SJSA1 (cell line): ENCODE data around the gene MYO18A. TPM values are rescaled to one million over a fixed set of nuclear protein-coding genes. Genes with fewer than 3 reads are reported as not detected.
A peak's percentile ranks its signal among the peaks of the same experiment; 100 is the strongest.
"Not testable (repeated sequence)": the region's sequence is repeated elsewhere in the genome, so short reads cannot be mapped to it uniquely, and the experiment has no call there.

Experiments used
- DNase-seq, 2 experiments: peaks; one replicate each; pipeline ENCODE4 v3.0.0-alpha.2; 2015 to 2020; ENCODE audit warnings: low spot score in 2 of 2, low read depth in 1 of 2
- H3K27ac ChIP-seq: fragments of 250-450 bp; sonication (Bioruptor Pico); 2 replicates; pipeline ENCODE4 v1.5.1; 2020; ENCODE audit warnings: mild to moderate bottlenecking, moderate library complexity
- H3K27me3 ChIP-seq: fragments of 250-450 bp; sonication (Bioruptor Pico); replicated peaks from 2 replicates; pipeline ENCODE4 v1.5.1; 2020; ENCODE audit warnings: mild to moderate bottlenecking, moderate library complexity
- H3K36me3 ChIP-seq: fragments of 250-450 bp; sonication (Bioruptor Pico); 2 replicates; pipeline ENCODE4 v1.5.1; 2020; ENCODE audit warnings: mild to moderate bottlenecking
- H3K4me1 ChIP-seq: fragments of 250-450 bp; sonication (Bioruptor Pico); replicated peaks from 2 replicates; pipeline ENCODE4 v1.6.1; 2021; ENCODE audit warnings: mild to moderate bottlenecking
- H3K4me3 ChIP-seq: fragments of 250-450 bp; sonication (Bioruptor Pico); 2 replicates; pipeline ENCODE4 v1.5.1; 2020; ENCODE audit warnings: mild to moderate bottlenecking
- H3K9me3 ChIP-seq: fragments of 250-450 bp; sonication (Bioruptor Pico); replicated peaks from 2 replicates; pipeline ENCODE4 v1.5.1; 2020; ENCODE audit warnings: mild to moderate bottlenecking
- total RNA-seq: library from RNA; depleted of rRNA; stranded (reverse); fragments of >200 nt; shearing (Covaris generic); gene quantifications from 2 replicates; pipeline ENCODE4 v1.2.3, GENCODE V29; 2014

The MYO18A gene
- total RNA-seq, 1 experiment from 2014 or later: 13.4 TPM

DNA sequence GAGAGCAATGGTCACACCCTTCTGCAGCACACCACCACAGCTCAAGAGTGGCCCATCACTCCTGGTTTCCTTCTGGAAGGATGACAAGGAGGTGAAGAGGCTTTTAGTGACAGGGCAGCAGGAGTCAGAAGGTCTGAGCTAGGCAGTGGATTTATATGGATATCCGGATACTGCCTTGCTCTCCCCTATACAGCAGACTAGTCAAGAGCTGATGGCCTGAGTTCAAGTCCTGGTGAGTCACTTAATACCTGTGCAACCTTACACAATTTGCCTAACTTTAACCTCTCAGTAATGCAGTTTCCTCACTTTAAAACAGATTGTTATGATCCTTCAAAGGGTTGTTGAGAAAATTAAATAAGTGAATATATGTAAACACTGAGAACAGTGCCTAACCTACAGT lies 22.9 kb downstream of the MYO18A start:
- H3K4me1 ChIP-seq: peaks cover 69% of the 10 kb centered on the region
- no peak overlapping the region for H3K4me3 ChIP-seq
- no peak for DNase-seq
- H3K36me3 ChIP-seq: no peaks in the 10 kb centered on the region
- no peaks in the 10 kb centered on the region for H3K27me3 ChIP-seq
- H3K27ac ChIP-seq: no peak overlapping the region
- H3K9me3 ChIP-seq: no peaks in the 10 kb centered on the region

DNA sequence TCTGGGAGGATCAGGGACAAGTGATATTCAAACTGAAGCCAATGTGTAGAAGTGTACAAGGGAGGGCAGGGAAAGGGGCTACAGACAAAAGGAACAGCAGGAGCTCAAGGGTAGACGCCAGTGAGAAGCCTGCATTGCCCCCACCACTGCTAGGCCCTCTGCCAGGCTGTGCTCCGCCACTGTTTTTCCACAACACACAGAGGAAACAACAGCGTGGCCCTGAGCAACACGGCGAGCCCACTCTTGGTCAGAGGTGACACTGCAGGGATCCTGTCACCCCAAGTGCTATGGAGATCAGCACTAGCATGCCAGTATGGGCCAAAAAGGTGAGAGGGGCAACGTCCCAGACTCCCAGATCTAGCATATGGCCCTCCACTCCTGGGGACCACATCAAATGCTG lies 23.4 kb downstream of the MYO18A start:
- Histone ChIP-seq H3K9me3 (no peaks in the 10 kb centered on the region), H3K36me3 (no peaks in the 10 kb centered on the region), H3K27me3 (no peaks in the 10 kb centered on the region), H3K4me3 (no peak overlapping the region), H3K27ac (peak overlapping the region; percentile 84; the same call in 1 of the 2 replicates), H3K4me1 (peaks cover 74% of the 10 kb centered on the region)
- no peak for DNase-seq

DNA sequence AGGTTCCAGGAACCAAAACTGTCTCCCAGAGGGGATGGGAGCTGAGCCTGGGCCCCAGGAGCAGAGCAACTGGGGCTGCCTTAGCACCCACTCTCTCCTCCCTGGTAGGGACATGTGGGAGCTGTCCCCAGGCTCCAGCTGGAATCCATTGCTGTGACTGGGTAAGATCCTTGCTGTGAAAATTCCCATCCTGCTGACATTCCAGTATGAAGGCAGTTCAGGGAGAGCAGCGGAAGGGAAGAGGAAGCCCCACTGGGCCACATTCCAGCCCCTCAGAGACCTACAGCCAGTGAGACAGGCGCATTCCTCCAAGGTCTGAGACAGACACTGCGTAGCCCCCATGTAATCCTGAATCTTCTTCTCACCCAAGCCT lies 24.2 kb downstream of the MYO18A start:
- Histone ChIP-seq H3K4me3 (no peak overlapping the region), H3K4me1 (peaks cover 83% of the 10 kb centered on the region), H3K36me3 (no peaks in the 10 kb centered on the region), H3K27ac (peak overlapping the region; percentile 84), H3K27me3 (no peaks in the 10 kb centered on the region), H3K9me3 (no peaks in the 10 kb centered on the region)
- DNase-seq: peak in 1 of 2 experiments; percentile 36

DNA sequence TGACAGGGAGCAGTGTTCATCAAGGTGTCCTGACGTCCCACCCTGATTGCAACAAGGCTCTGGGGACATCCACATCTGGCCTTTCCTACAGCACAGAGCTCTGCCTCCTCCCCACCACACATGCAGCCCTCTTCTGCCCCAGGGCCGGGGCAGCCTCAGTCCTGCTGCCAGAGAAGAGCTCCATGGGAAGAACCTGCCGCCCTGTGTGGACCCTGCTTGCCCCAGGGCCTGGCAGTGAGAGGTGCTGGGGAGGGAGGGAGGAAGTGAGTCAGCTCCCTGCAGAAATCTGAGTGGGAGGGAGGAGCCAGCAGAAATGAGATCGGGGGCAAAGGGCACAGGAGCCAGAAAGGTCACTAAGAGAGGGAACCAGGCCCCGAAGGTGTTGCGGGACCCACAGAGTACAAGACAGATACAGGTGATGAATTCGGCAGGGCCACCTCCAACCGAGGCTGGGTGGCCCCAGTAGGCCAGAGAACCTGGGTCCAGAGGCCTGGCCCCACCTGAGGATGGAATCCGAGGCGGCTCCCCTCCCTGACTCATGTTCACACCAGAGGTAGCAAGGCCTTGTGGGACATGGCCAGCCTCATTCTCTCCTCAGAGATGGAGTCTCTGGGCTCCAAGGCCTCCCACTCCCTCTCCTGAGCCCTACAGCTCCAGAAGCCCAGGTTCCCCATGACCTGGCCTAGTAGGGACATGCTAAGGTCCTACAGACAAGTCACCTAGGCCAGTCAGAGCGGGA lies 24.8 kb downstream of the MYO18A start:
- H3K27me3 ChIP-seq: no peaks in the 10 kb centered on the region
- no peak overlapping the region for H3K4me3 ChIP-seq
- H3K27ac ChIP-seq: peak overlapping the region; percentile 84
- H3K36me3 ChIP-seq: no peaks in the 10 kb centered on the region
- H3K4me1 ChIP-seq: peaks cover 84% of the 10 kb centered on the region
- H3K9me3 ChIP-seq: no peaks in the 10 kb centered on the region
- peak; percentile 78 to 81 for DNase-seq

DNA sequence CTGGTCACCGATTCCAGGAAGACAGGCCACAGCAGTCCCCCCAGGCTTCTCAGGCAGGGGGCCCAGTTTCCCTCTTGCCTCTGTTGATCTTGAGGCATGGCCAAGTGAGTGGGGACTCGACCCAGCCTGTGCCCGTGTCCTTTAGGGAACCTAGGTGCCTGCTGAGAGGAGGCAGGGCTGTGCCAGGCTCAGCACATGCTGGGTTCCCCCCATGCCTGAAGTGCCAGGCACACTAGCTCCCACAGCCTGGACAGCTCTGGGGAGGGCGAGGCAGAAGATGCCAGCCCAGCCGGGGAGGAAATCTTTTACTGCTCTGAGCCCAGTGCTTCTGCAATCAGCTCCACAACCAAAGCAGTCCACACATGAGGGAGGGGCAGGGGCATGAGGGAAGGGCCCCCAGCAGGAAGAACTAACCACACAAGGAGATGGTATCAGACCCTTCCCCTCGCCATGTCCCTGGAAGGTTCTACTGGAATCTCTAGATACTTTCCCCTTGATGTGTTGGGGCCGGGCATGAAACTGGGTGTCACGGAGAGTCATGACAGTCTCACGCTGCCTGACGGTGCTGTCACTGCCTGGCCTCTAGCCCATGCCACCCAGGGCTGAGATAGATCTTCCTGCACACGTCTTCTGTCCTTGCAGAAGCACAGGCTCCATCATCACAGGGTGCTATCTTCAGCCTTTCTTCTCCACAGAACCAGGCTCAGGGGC lies 25.5 kb downstream of the MYO18A start:
- peaks cover 83% of the 10 kb centered on the region for H3K4me1 ChIP-seq

DNA sequence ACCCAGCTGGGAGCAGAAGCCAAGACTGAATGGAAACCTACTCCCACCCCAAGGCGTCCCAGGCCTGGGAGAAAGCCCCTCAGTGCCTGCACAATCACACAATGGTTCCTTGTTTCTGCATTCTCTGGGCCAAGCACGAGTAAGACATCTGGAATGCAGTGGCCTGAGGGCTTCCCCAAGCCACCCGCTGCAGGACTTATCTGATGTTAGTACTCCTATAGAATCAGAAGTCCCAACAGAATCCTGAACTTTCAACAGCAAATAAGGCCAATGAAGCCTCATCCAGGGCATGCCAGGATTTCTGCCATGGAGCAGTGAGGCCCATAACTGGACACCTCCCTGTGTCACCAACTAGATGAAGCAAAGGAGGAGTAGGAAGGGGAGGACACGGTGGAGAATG lies 28.6 kb downstream of the MYO18A start:
- H3K27me3 ChIP-seq: no peaks in the 10 kb centered on the region
- peaks cover 67% of the 10 kb centered on the region for H3K4me1 ChIP-seq
- H3K9me3 ChIP-seq: peaks cover 3% of the 10 kb centered on the region; the same call in 1 of the 2 replicates
- H3K4me3 ChIP-seq: no peak overlapping the region
- peak; percentile 75 to 84 for DNase-seq
- H3K27ac ChIP-seq: peak overlapping the region; percentile 24; the same call in 1 of the 2 replicates
- H3K36me3 ChIP-seq: 0 out of 2 replicates have a peak, but pooled peaks cover 2% of the 10 kb centered on the region

More for the DNA sequence above, 25.5 kb downstream of the MYO18A start:
- Histone ChIP-seq H3K36me3 (no peaks in the 10 kb centered on the region), H3K4me3 (no peak overlapping the region), H3K9me3 (no peaks in the 10 kb centered on the region), H3K27me3 (no peaks in the 10 kb centered on the region), H3K27ac (peak overlapping the region; percentile 84)
- no peak for DNase-seq

DNA sequence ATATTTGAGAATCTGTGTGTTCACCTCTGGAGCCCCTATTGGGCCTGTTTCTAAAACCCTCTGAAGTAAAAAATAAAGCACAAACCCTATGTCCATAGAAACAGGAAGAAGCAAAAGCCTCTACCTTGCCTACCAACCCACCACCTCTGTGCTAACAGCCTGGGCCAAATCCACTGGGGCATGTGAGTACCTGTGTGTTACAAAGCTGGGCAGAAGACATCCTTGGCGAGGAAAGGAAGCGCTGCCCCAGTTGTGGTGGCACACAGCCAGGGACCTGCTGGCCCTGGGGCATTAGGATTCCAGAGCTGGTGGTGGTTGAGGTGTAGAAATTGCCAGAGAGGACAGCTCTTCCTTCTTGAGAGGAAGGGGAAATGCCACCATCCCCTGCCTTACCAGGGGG lies 30.0 kb downstream of the MYO18A start:
- Histone ChIP-seq H3K4me1 (peaks cover 53% of the 10 kb centered on the region), H3K4me3 (no peak overlapping the region), H3K27ac (no peak overlapping the region), H3K27me3 (no peaks in the 10 kb centered on the region), H3K36me3 (0 out of 2 replicates have a peak, but pooled peaks cover 2% of the 10 kb centered on the region), H3K9me3 (peaks cover 3% of the 10 kb centered on the region; the same call in 1 of the 2 replicates)
- no peak for DNase-seq

DNA sequence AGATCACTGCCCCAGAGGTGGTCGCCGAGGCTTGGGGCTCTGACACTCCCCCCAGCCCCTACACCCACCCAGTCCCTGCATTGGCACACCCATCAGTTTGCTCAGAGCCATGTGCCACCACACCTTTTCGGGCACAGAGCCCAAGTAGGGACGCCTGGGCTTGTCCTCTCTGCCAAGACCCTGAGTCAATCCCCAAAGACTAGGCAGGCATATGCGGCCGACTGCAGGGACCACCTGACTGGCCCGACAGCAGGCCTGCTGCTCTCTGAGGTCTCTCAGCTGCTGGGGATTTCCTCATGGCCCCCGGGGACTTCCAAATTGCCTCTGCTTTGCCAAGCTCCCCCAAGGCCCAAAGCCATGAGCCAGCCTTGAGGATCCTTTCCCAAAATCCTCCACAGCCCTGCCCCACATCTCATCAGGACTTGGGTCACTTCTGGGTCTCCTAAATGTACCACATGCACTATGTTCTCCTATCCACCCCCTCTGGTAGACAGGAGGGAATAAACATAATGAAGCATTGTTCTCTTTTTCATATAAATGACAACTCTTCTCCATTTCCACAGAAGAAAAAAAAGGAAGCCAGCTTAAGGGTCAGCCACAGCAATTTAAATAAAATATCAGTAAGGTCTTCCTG lies 30.6 kb downstream of the MYO18A start:
- Histone ChIP-seq H3K36me3 (0 out of 2 replicates have a peak, but pooled peaks cover 2% of the 10 kb centered on the region), H3K4me3 (peak overlapping the region; percentile 28), H3K27me3 (no peaks in the 10 kb centered on the region), H3K27ac (0 out of 2 replicates have a peak overlapping the region, but pooled peaks have one; percentile 5), H3K4me1 (peaks cover 47% of the 10 kb centered on the region), H3K9me3 (peaks cover 3% of the 10 kb centered on the region; the same call in 1 of the 2 replicates)
- no peak for DNase-seq

DNA sequence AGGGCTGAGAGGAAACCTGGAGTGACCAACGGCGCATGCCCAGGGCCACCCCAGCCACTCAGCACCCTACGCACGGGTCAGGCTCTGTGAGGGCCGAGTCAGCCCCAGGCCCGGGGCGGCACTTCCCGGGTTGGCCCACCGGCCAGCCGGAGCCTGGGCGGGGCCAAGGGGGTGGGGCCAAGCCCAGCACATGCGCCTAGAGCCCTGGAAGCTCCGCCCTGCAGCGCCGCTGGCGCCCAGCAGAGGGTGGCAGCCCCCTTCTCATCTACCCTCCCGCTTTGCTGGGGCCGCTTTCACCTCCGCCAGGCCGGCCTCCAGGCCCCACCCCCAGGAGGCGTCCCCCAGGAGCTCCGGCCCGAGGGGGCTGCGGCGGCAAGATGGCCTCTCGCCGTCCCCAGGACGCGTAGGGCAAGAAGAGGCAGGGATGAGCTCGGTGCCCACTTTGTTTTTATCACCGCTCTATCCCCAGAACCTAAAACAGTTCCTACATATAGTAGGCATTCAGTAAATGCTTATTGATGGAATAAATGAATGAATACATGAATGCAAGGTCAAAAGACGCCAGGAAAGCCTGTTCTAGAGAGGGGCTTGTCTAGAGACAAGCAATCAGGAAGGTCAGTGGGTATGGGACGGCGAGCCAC lies 31.3 kb downstream of the MYO18A start:
- Histone ChIP-seq H3K4me3 (peak overlapping the region; percentile 28), H3K4me1 (peaks cover 41% of the 10 kb centered on the region), H3K9me3 (peaks cover 3% of the 10 kb centered on the region; the same call in 1 of the 2 replicates), H3K36me3 (0 out of 2 replicates have a peak, but pooled peaks cover 2% of the 10 kb centered on the region), H3K27me3 (no peaks in the 10 kb centered on the region), H3K27ac (peak overlapping the region; percentile 55)
- DNase-seq: peak; percentile 94 to 96

DNA sequence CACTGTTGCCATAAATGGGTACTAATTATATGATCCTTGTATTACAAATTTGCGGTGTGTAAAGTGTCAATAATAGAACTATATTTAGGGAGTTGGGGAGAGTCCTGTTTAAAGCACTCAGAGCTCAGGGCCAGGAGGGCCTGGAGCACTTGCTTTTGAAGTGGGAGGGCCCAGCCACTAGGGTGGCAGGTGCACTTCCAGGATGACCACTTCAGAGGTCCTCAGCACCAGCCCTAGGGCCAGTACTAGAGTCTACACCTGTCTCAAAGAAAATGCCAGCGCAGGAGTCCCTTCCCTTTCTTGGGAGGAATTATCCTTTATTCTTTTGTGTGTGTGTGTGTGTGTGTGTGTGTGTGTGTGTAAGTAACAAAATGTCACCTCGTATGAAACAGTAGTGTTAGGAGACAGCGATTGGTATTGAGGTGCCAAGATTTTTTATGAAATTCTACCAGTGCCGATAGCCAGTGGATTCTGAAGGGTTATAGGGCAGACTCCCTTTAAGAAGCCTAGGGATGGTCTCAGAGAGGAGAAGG lies 31.9 kb downstream of the MYO18A start:
- H3K36me3 ChIP-seq: 0 out of 2 replicates have a peak, but pooled peaks cover 2% of the 10 kb centered on the region
- peaks cover 41% of the 10 kb centered on the region for H3K4me1 ChIP-seq
- H3K27ac ChIP-seq: peak overlapping the region; percentile 55
- no peaks in the 10 kb centered on the region for H3K27me3 ChIP-seq
- DNase-seq: no peak
- peaks cover 3% of the 10 kb centered on the region; the same call in 1 of the 2 replicates for H3K9me3 ChIP-seq
- H3K4me3 ChIP-seq: peak overlapping the region; percentile 28

DNA sequence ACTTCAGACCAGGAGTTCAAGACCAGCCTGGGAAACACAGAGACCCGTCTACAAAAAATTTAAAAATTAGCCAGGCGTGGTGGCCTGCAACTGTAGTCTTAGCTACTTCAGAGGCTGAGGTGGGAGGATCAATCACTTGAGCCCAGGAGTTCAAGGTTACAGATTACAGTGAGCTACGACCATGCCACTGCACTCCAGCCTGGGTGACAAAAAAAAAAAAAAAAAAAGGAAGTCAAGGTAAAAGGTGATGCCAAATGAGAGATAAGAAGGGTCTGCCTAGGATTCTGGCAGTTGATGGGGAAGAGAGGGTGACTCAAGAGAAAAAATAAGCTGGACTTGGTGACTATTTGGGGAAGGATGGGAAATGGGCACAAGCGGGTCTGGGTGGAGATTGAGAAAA lies 32.5 kb downstream of the MYO18A start:
- Histone ChIP-seq H3K36me3 (0 out of 2 replicates have a peak, but pooled peaks cover 2% of the 10 kb centered on the region), H3K4me3 (no peak overlapping the region), H3K9me3 (peaks cover 3% of the 10 kb centered on the region; the same call in 1 of the 2 replicates), H3K4me1 (peaks cover 41% of the 10 kb centered on the region), H3K27ac (no peak overlapping the region), H3K27me3 (no peaks in the 10 kb centered on the region)
- no peak for DNase-seq

DNA sequence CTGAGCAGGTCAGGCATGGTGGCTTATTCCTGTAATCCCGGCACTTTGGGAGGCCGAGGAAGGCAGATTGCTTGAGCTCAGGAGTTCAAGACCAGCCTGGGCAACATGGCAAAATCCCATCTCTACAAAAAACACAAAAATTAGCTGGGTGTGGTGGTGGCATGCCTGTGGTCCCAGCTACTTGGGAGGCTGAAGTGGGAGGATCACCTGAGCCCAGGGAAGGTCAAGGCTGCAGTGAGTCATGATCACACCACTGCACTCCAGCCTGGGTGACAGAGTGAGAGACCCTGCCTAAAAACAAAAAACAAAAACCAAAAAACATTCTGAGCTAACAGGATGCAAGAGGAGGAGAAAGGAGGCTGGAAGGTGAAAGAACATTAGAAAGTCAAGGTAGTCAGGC lies 33.0 kb downstream of the MYO18A start:
- H3K27me3 ChIP-seq, DNase-seq, H3K9me3 ChIP-seq, H3K36me3 ChIP-seq, H3K27ac ChIP-seq, H3K4me3 ChIP-seq: not testable (repeated sequence)
- peaks cover 39% of the 10 kb centered on the region for H3K4me1 ChIP-seq

DNA sequence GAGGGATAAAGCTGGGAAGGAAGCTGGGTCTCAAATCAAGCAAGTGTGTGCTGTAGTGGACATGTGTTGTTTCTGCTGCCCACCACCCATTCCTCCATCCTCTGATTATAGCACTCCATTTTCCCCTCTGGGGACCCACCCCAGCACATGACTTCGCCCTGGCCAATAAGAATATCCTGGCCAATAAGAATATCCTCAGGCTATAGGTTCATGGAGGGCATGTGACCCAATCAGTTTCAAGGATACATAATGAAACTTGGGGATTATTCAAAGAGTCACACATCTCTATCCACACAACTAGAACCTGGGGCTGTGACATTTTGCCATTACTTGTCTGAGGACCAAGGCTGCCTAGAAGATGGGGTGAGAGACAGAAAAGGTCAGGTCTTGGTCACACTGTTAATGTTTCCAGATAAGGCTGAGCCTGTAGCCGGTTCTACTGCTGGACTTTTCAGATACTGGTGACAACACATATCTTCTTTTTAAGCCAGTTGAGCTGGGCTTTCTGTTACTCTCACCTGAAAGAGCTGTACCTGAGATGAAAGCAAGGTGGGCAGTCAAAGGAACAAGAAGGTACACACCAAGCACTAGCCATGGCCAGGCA lies 33.7 kb downstream of the MYO18A start:
- H3K27ac ChIP-seq: no peak overlapping the region
- 0 out of 2 replicates have a peak, but pooled peaks cover 2% of the 10 kb centered on the region for H3K36me3 ChIP-seq
- DNase-seq: no peak
- peaks cover 3% of the 10 kb centered on the region; the same call in 1 of the 2 replicates for H3K9me3 ChIP-seq
- peaks cover 31% of the 10 kb centered on the region for H3K4me1 ChIP-seq
- H3K4me3 ChIP-seq: no peak overlapping the region
- no peaks in the 10 kb centered on the region for H3K27me3 ChIP-seq
